Duodenal mucosa (tissue), 2 donors: ENCODE measurements around the gene WNT5B.

ENCODE experiments used
- H3K27ac ChIP-seq: one replicate; pipeline ENCODE4 v1.7.0; 2013; ENCODE audit warnings: low read depth, low read length
- H3K27me3 ChIP-seq, 2 donors: one replicate each; pipeline ENCODE4 v1.7.0; 2013; ENCODE audit warnings: low read length in 2 of 2, control low read depth in 1 of 2; ENCODE audit not compliant: insufficient read depth in 2 of 2, control insufficient read depth in 1 of 2
- H3K36me3 ChIP-seq, 2 donors: one replicate each; pipeline ENCODE4 v1.7.0; 2013; ENCODE audit warnings: low read length in 2 of 2, control low read depth in 1 of 2; ENCODE audit not compliant: insufficient read depth in 2 of 2, control insufficient read depth in 1 of 2
- H3K4me1 ChIP-seq, 2 donors: one replicate each; pipeline ENCODE4 v1.7.0; 2013; ENCODE audit warnings: low read length in 2 of 2, control low read depth in 1 of 2; ENCODE audit not compliant: insufficient read depth in 2 of 2, control insufficient read depth in 1 of 2
- H3K4me3 ChIP-seq, 2 donors: one replicate each; pipeline ENCODE4 v1.7.0; 2013; ENCODE audit warnings: low read length in 2 of 2, low read depth in 1 of 2
- H3K9ac ChIP-seq, 2 donors: one replicate each; pipeline ENCODE4 v1.7.0; 2013; ENCODE audit warnings: low read length in 2 of 2, low read depth in 1 of 2
- H3K9me3 ChIP-seq, 2 donors: one replicate each; pipeline ENCODE4 v1.7.0; 2013; ENCODE audit warnings: low read length in 2 of 2, control low read depth in 1 of 2; ENCODE audit not compliant: control insufficient read depth in 1 of 2

Gene WNT5B

GRCh38 chr12:1663440-1664132, 34.6 kb downstream of the WNT5B start:
- H3K4me1 ChIP-seq = peaks cover 30 to 40% of the 10 kb centered on the region in 2 donors

GRCh38 chr12:1665366-1665765, 36.3 kb downstream of the WNT5B start:
- no peak overlapping the region for H3K27ac ChIP-seq
- H3K27me3 ChIP-seq = no peaks in the 10 kb centered on the region
- no peaks in the 10 kb centered on the region for H3K36me3 ChIP-seq
- H3K9me3 ChIP-seq = no peaks in the 10 kb centered on the region
- no peak overlapping the region for H3K4me3 ChIP-seq
- H3K9ac ChIP-seq = peak overlapping the region in 1 of 2 donors; percentile 1
- peaks cover 29 to 49% of the 10 kb centered on the region in 2 donors for H3K4me1 ChIP-seq

More at GRCh38 chr12:1663440-1664132, 34.6 kb downstream of the WNT5B start:
- Histone ChIP-seq H3K27ac (no peak overlapping the region), H3K9me3 (no peaks in the 10 kb centered on the region), H3K4me3 (peak overlapping the region in 1 of 2 donors; percentile 26), H3K27me3 (no peaks in the 10 kb centered on the region), H3K36me3 (no peaks in the 10 kb centered on the region), H3K9ac (peak overlapping the region in 1 of 2 donors; percentile 70)

GRCh38 chr12:1666215-1666614, 37.2 kb downstream of the WNT5B start:
- no peaks in the 10 kb centered on the region for H3K36me3 ChIP-seq
- peaks cover 24 to 49% of the 10 kb centered on the region in 2 donors for H3K4me1 ChIP-seq
- no peaks in the 10 kb centered on the region for H3K9me3 ChIP-seq
- H3K9ac ChIP-seq = no peak overlapping the region
- no peaks in the 10 kb centered on the region for H3K27me3 ChIP-seq
- no peak overlapping the region for H3K27ac ChIP-seq
- no peak overlapping the region for H3K4me3 ChIP-seq

GRCh38 chr12:1666685-1667162, 37.7 kb downstream of the WNT5B start:
- Histone ChIP-seq H3K4me1 (peaks cover 26 to 49% of the 10 kb centered on the region in 2 donors), H3K9ac (peak overlapping the region in 1 of 2 donors; percentile 70), H3K27me3 (no peaks in the 10 kb centered on the region), H3K27ac (peak overlapping the region; percentile 6), H3K9me3 (no peaks in the 10 kb centered on the region), H3K4me3 (no peak overlapping the region), H3K36me3 (no peaks in the 10 kb centered on the region)

GRCh38 chr12:1668833-1669543, 40.0 kb downstream of the WNT5B start:
- Histone ChIP-seq H3K36me3 (no peaks in the 10 kb centered on the region), H3K4me3 (peak overlapping the region in 1 of 2 donors; percentile 38), H3K4me1 (peaks cover 26 to 49% of the 10 kb centered on the region in 2 donors), H3K27ac (peak overlapping the region; percentile 39), H3K27me3 (no peaks in the 10 kb centered on the region), H3K9ac (peak overlapping the region in 1 of 2 donors; percentile 41), H3K9me3 (no peaks in the 10 kb centered on the region)

GRCh38 chr12:1670358-1671268, 41.6 kb downstream of the WNT5B start:
- Histone ChIP-seq H3K4me1 (peaks cover 20 to 41% of the 10 kb centered on the region in 2 donors), H3K9me3 (no peaks in the 10 kb centered on the region), H3K36me3 (no peaks in the 10 kb centered on the region), H3K27me3 (no peaks in the 10 kb centered on the region), H3K4me3 (peak overlapping the region in 1 of 2 donors; percentile 12), H3K9ac (peak overlapping the region; percentile 65 to 71), H3K27ac (peak overlapping the region; percentile 91)

- no peak overlapping the region for H3K27ac ChIP-seq
- H3K4me1 ChIP-seq = peaks cover 3 to 4% of the 10 kb centered on the region in 2 donors
- no peaks in the 10 kb centered on the region for H3K9me3 ChIP-seq
These were observed 47.0 kb downstream of the WNT5B start for GRCh38 chr12:1676043-1676442.

GRCh38 chr12:1680804-1681492, 51.9 kb downstream of the WNT5B start:
- no peak overlapping the region for H3K27ac ChIP-seq
- H3K9me3 ChIP-seq = no peaks in the 10 kb centered on the region
- no peak overlapping the region for H3K4me3 ChIP-seq
- no peaks in the 10 kb centered on the region for H3K27me3 ChIP-seq
- no peak overlapping the region for H3K9ac ChIP-seq
- H3K36me3 ChIP-seq = no peaks in the 10 kb centered on the region
- H3K4me1 ChIP-seq = peaks cover 0 to 4% of the 10 kb centered on the region in 2 donors

More at GRCh38 chr12:1676043-1676442, 47.0 kb downstream of the WNT5B start:
- Histone ChIP-seq H3K9ac (no peak overlapping the region), H3K27me3 (no peaks in the 10 kb centered on the region), H3K36me3 (no peaks in the 10 kb centered on the region), H3K4me3 (no peak overlapping the region)

- Histone ChIP-seq H3K27me3 (no peaks in the 10 kb centered on the region), H3K27ac (no peak overlapping the region), H3K9ac (no peak overlapping the region), H3K4me1 (peaks cover 0 to 4% of the 10 kb centered on the region in 2 donors), H3K9me3 (no peaks in the 10 kb centered on the region), H3K36me3 (no peaks in the 10 kb centered on the region), H3K4me3 (no peak overlapping the region)
These were observed 52.4 kb downstream of the WNT5B start for GRCh38 chr12:1681493-1681807.
